ENCODE measurements around the gene NME9.

- TF ChIP-seq, protein P1, sequence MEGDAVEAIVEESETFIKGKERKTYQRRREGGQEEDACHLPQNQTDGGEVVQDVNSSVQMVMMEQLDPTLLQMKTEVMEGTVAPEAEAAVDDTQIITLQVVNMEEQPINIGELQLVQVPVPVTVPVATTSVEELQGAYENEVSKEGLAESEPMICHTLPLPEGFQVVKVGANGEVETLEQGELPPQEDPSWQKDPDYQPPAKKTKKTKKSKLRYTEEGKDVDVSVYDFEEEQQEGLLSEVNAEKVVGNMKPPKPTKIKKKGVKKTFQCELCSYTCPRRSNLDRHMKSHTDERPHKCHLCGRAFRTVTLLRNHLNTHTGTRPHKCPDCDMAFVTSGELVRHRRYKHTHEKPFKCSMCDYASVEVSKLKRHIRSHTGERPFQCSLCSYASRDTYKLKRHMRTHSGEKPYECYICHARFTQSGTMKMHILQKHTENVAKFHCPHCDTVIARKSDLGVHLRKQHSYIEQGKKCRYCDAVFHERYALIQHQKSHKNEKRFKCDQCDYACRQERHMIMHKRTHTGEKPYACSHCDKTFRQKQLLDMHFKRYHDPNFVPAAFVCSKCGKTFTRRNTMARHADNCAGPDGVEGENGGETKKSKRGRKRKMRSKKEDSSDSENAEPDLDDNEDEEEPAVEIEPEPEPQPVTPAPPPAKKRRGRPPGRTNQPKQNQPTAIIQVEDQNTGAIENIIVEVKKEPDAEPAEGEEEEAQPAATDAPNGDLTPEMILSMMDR (conservative IDR thresholded peaks at IDR 0.05; ENCODE audit: low read depth, low read length): no peak
- TF ChIP-seq EZH2 (IDR thresholded peaks at IDR 0.05; ENCODE audit: low read length, unreplicated experiment): no peak
Measured at GRCh38 chr3:138340511-138340910, 10.9 kb upstream of the NME9 start.

Data from PC-3 (cell line).